NCI-H510A treated with DMSO at 0.1 percent for 48 hours (cell line): ENCODE data around the gene ADCY3.

Experiments used
- DNase-seq: peaks from one replicate; lab custom pipeline; 2025; lab: John Stamatoyannopoulos, UW

ADCY3 gene

GRCh38 chr2:24920098-24920808, at the start of gene ADCY3:
Gene ADCY3 (minus strand): TSS chr2:24920237. CDS start chr2:24918987, 1,250 bp downstream.
- DNase-seq, result no peak

GRCh38 chr2:24969784-24970183, 49.7 kb upstream of the ADCY3 start:
- no peak for DNase-seq

- DNase-seq, result no peak
Measured at GRCh38 chr2:24961903-24962302, 41.9 kb upstream of the ADCY3 start.

- no peak for DNase-seq
Measured at GRCh38 chr2:24959761-24960160, 39.7 kb upstream of the ADCY3 start.

GRCh38 chr2:24958411-24958935, 38.4 kb upstream of the ADCY3 start:
- no peak for DNase-seq

GRCh38 chr2:24957976-24958375, 37.9 kb upstream of the ADCY3 start:
- no peak for DNase-seq

- no peak for DNase-seq
Measured at GRCh38 chr2:24957221-24957620, 37.2 kb upstream of the ADCY3 start.

GRCh38 chr2:24955921-24956320, 35.9 kb upstream of the ADCY3 start:
- DNase-seq, result no peak

GRCh38 chr2:24955232-24955631, 35.2 kb upstream of the ADCY3 start:
- DNase-seq, result no peak

GRCh38 chr2:24950102-24950501, 30.1 kb upstream of the ADCY3 start:
- no peak for DNase-seq

- DNase-seq, result no peak
Measured at GRCh38 chr2:24948506-24948905, 28.5 kb upstream of the ADCY3 start.

- DNase-seq, result no peak
Measured at GRCh38 chr2:24947561-24948157, 27.6 kb upstream of the ADCY3 start.

- DNase-seq, result no peak
Measured at GRCh38 chr2:24945907-24946306, 25.9 kb upstream of the ADCY3 start.

- no peak for DNase-seq
Measured at GRCh38 chr2:24943427-24944053, 23.5 kb upstream of the ADCY3 start.

- DNase-seq, result no peak
Measured at GRCh38 chr2:24939353-24939752, 19.3 kb upstream of the ADCY3 start.

GRCh38 chr2:24937236-24937635, 17.2 kb upstream of the ADCY3 start:
- no peak for DNase-seq

- no peak for DNase-seq
Measured at GRCh38 chr2:24935145-24935544, 15.1 kb upstream of the ADCY3 start.

- DNase-seq, result no peak
Measured at GRCh38 chr2:24932715-24933114, 12.7 kb upstream of the ADCY3 start.

GRCh38 chr2:24930768-24931167, 10.7 kb upstream of the ADCY3 start:
- no peak for DNase-seq

- no peak for DNase-seq
Measured at GRCh38 chr2:24929230-24929629, 9.2 kb upstream of the ADCY3 start.

GRCh38 chr2:24928036-24928435, 8.0 kb upstream of the ADCY3 start:
- DNase-seq, result no peak

- DNase-seq, result no peak
Measured at GRCh38 chr2:24926602-24927252, 6.7 kb upstream of the ADCY3 start.

- no peak for DNase-seq
Measured at GRCh38 chr2:24926220-24926601, 6.2 kb upstream of the ADCY3 start.
